Breast epithelium (tissue), 4 donors: Measurements from ENCODE around the gene UBE2M. TPM values are rescaled to one million over a fixed set of nuclear protein-coding genes. Genes with fewer than 3 reads are reported as not detected.
A peak's percentile ranks its signal among the peaks of the same experiment; 100 is the strongest.

Experiments used
- DNase-seq, 2 donors: peaks; one replicate each; pipeline ENCODE4 v3.0.0-alpha.2; 2019; ENCODE audit warnings: low spot score in 2 of 2
- H3K27ac ChIP-seq, 2 donors: fragments of 200-600 bp; sonication (generic) in 1 of 2; one replicate each; pipeline ENCODE4 v1.5.1; 2016 to 2019; ENCODE audit warnings: mild to moderate bottlenecking in 1 of 2
- H3K27me3 ChIP-seq, 2 donors: fragments of 200-600 bp; sonication (generic) in 1 of 2; one replicate each; pipeline versions ENCODE4 v1.5.1 to v1.6.0; 2017 to 2019; ENCODE audit warnings: control low read depth in 1 of 2, mild to moderate bottlenecking in 1 of 2
- H3K36me3 ChIP-seq: fragments of 200-600 bp; one replicate; pipeline ENCODE4 v1.5.1; 2019
- H3K4me1 ChIP-seq, 2 donors: fragments of 200-600 bp; sonication (generic); one replicate each; pipeline ENCODE4 v1.5.1; 2016 to 2019; ENCODE audit warnings: control low read depth in 1 of 2
- H3K4me3 ChIP-seq, 3 donors: fragments of 200-600 bp; sonication (generic); 1 replicate in 2 of 3; 2 replicates in 1 of 3; pipeline ENCODE4 v1.5.1; 2016 to 2019; ENCODE audit warnings: mild to moderate bottlenecking in 3 of 3, moderate library complexity in 2 of 3
- H3K9me3 ChIP-seq, 2 donors: fragments of 200-600 bp; sonication (generic) in 1 of 2; one replicate each; pipeline ENCODE4 v1.5.1; 2016 to 2019; ENCODE audit warnings: control low read depth in 1 of 2
- CTCF ChIP-seq, 3 donors: fragments of 450-650 bp; IDR thresholded peaks; one replicate each; pipeline ENCODE4 v1.5.1; 2016 to 2017; ENCODE audit warnings: antibody characterized with exemption in 3 of 3, mild to moderate bottlenecking in 3 of 3, moderate library complexity in 3 of 3
- POLR2A ChIP-seq: fragments of 450-650 bp; IDR thresholded peaks from one replicate; pipeline ENCODE4 v1.6.1; 2016; ENCODE audit warnings: antibody characterized with exemption, mild to moderate bottlenecking, moderate library complexity
- POLR2AphosphoS5 ChIP-seq, 3 donors: sonication (generic); formaldehyde crosslinking; IDR thresholded peaks; one replicate each; pipeline ENCODE4 v1.6.1; 2017; ENCODE audit warnings: antibody characterized with exemption in 3 of 3
- intact Hi-C: fragments of 100-400 bp; cut with DNase I; formaldehyde crosslinking; loops from one replicate; pipeline ENCODE4 v1.15.1; 2023; ENCODE audit warnings: low total_unique reads
- total RNA-seq, 3 donors: library from RNA; depleted of rRNA; stranded (reverse); fragments of >200 nt; gene quantifications; one replicate each; pipeline ENCODE4 v1.1.0, GENCODE V29; 2016

UBE2M gene
- total RNA-seq, 3 donors from 2014 or later, result 19.0 to 21.3 (median 19.3) TPM

DNA sequence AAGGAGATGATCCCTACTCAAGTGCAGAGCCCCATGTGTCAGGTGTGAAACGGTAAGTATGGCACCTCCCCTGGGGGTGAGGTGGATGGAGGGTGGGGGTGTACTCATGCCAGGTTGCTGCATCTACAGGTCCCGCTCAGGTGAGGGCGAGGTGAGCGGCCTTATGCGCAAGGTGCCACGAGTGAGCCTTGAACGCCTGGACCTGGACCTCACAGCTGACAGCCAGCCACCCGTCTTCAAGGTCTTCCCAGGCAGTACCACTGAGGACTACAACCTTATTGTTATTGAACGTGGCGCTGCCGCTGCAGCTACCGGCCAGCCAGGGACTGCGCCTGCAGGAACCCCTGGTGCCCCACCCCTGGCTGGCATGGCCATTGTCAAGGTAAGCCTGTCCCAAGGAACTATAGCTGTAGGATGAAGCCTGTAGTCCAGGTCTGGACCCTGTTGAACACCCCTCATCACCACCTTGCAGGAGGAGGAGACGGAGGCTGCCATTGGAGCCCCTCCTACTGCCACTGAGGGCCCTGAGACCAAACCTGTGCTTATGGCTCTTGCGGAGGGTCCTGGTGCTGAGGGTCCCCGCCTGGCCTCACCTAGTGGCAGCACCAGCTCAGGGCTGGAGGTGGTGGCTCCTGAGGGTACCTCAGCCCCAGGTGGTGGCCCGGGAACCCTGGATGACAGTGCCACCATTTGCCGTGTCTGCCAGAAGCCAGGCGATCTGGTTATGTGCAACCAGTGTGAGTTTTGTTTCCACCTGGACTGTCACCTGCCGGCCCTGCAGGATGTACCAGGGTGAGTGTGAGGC is 9.3 kb downstream of the UBE2M start:
- no peaks in the 10 kb centered on the region for H3K27me3 ChIP-seq
- H3K4me1 ChIP-seq, result peaks cover 14 to 26% of the 10 kb centered on the region in 2 donors
- no peak for TF ChIP-seq POLR2A
- TF ChIP-seq POLR2AphosphoS5 (IDR thresholded peaks at IDR 0.05), result no peak
- TF ChIP-seq CTCF (IDR thresholded peaks at IDR 0.05), result no peak
- H3K4me3 ChIP-seq, result no peak overlapping the region
- H3K9me3 ChIP-seq, result no peaks in the 10 kb centered on the region
- intact Hi-C loops, result no loop called here
- no peak for DNase-seq
- H3K27ac ChIP-seq, result no peak overlapping the region
- peaks cover 23% of the 10 kb centered on the region for H3K36me3 ChIP-seq

GRCh38 chr19:58547323-58548312 is 10.8 kb downstream of the UBE2M start:
- TF ChIP-seq POLR2A, result no peak
- TF ChIP-seq CTCF (IDR thresholded peaks at IDR 0.05), result no peak
- no peak for TF ChIP-seq POLR2AphosphoS5 (IDR thresholded peaks at IDR 0.05)
- H3K4me3 ChIP-seq, result no peak overlapping the region
- H3K36me3 ChIP-seq, result peaks cover 23% of the 10 kb centered on the region
- H3K27ac ChIP-seq, result no peak overlapping the region
- H3K4me1 ChIP-seq, result peaks cover 11 to 18% of the 10 kb centered on the region in 2 donors
- intact Hi-C loops, result no loop called here
- H3K27me3 ChIP-seq, result no peaks in the 10 kb centered on the region
- no peak for DNase-seq
- no peaks in the 10 kb centered on the region for H3K9me3 ChIP-seq

- H3K4me1 ChIP-seq, result peaks cover 11 to 18% of the 10 kb centered on the region in 2 donors
- DNase-seq, result no peak
- H3K27ac ChIP-seq, result peak overlapping the region; percentile 97
- intact Hi-C loops, result no loop called here
- no peaks in the 10 kb centered on the region for H3K27me3 ChIP-seq
- peak overlapping the region; percentile 87 to 99 (median 93) for H3K4me3 ChIP-seq
- peaks cover 23% of the 10 kb centered on the region for H3K36me3 ChIP-seq
- H3K9me3 ChIP-seq, result no peaks in the 10 kb centered on the region
- no peak for TF ChIP-seq POLR2AphosphoS5 (IDR thresholded peaks at IDR 0.05)
- TF ChIP-seq POLR2A, result no peak
- no peak for TF ChIP-seq CTCF (IDR thresholded peaks at IDR 0.05)
Observed at GRCh38 chr19:58546019-58546530, 12.3 kb downstream of the UBE2M start.

GRCh38 chr19:58545286-58546018 is 13.0 kb downstream of the UBE2M start:
- no peak for DNase-seq
- H3K27ac ChIP-seq, result peak overlapping the region; percentile 97
- peak overlapping the region; percentile 87 to 99 (median 93) for H3K4me3 ChIP-seq
- no peaks in the 10 kb centered on the region for H3K9me3 ChIP-seq
- H3K27me3 ChIP-seq, result no peaks in the 10 kb centered on the region
- TF ChIP-seq POLR2A (no peak), POLR2AphosphoS5 (IDR thresholded peaks at IDR 0.05) (no peak), CTCF (IDR thresholded peaks at IDR 0.05) (no peak)
- peaks cover 23% of the 10 kb centered on the region for H3K36me3 ChIP-seq
- H3K4me1 ChIP-seq, result peaks cover 11 to 18% of the 10 kb centered on the region in 2 donors
- intact Hi-C loops, result no loop called here
